PC-3 (cell line): ENCODE measurements around the gene CLIC2. TPM values are rescaled to one million over a fixed set of nuclear protein-coding genes. Genes with fewer than 3 reads are reported as not detected.

ENCODE experiments used
- ATAC-seq: fragments of 200-7000 bp; cut with Tn5 transposase; 2 replicates; pipeline ENCODE4 v1.9.1; 2020; ENCODE audit warnings: mild to moderate bottlenecking, moderate library complexity
- BruUV-seq: library from RNA; stranded (reverse); fragments of 400-500 nt; replicated peaks from 2 replicates; lab custom pipeline; 2021; lab: Mats Ljungman, UMichigan
- CTCF ChIA-PET: fragments of 300-600 bp; sonication (Branson Sonifier 250); formaldehyde crosslinking; loops from one replicate; lab custom pipeline; 2022; ENCODE audit warnings: antibody characterized with exemption; lab: Charles Lee
- POLR2A ChIA-PET: fragments of 300-600 bp; sonication (Branson Sonifier 250); formaldehyde crosslinking; loops from one replicate; lab custom pipeline; 2022; ENCODE audit warnings: antibody characterized with exemption; ENCODE audit not compliant: unreplicated experiment; lab: Charles Lee
- DNase-seq: peaks from one replicate; pipeline ENCODE4 v3.0.0-alpha.2; 2015
- H2AFZ ChIP-seq: fragments of 300-600 bp; sonication (generic); 2 replicates; pipeline ENCODE4 v1.6.0; 2016; ENCODE audit warnings: antibody characterized with exemption, low read length
- H3F3A ChIP-seq: fragments of 300-600 bp; sonication (generic); one replicate; pipeline ENCODE4 v1.6.0; 2017; ENCODE audit warnings: antibody characterized with exemption, low read length, control low read depth, mild to moderate bottlenecking; ENCODE audit not compliant: unreplicated experiment
- H3K27ac ChIP-seq: fragments of 300-600 bp; sonication (generic); 2 replicates; pipeline ENCODE4 v1.5.1; 2016; ENCODE audit warnings: mild to moderate bottlenecking, low read length
- H3K27me3 ChIP-seq: fragments of 300-600 bp; sonication (generic); 2 replicates; pipeline ENCODE4 v1.6.1; 2016; ENCODE audit warnings: low read length, mixed read lengths
- H3K36me3 ChIP-seq: fragments of 300-600 bp; sonication (generic); 2 replicates; pipeline ENCODE4 v1.6.1; 2016; ENCODE audit warnings: low read depth, mixed run types, low read length, mixed read lengths
- H3K4me1 ChIP-seq: fragments of 300-600 bp; sonication (generic); 2 replicates; pipeline ENCODE4 v1.5.1; 2016; ENCODE audit warnings: low read length; ENCODE audit not compliant: insufficient read depth
- H3K4me2 ChIP-seq: fragments of 300-600 bp; sonication (generic); 2 replicates; pipeline ENCODE4 v1.6.0; 2016; ENCODE audit warnings: low read length
- H3K4me3 ChIP-seq: fragments of 300-600 bp; sonication (generic); 2 replicates; pipeline ENCODE4 v1.5.1; 2016; ENCODE audit warnings: mild to moderate bottlenecking, low read length, mixed read lengths
- H3K79me2 ChIP-seq: fragments of 300-600 bp; sonication (generic); 2 replicates; pipeline ENCODE4 v1.6.1; 2017; ENCODE audit warnings: low read length, mixed read lengths
- H3K9ac ChIP-seq: fragments of 300-600 bp; sonication (generic); 2 replicates; pipeline ENCODE4 v1.6.0; 2016; ENCODE audit warnings: mild to moderate bottlenecking, low read length
- H3K9me2 ChIP-seq: fragments of 300-600 bp; sonication (generic); replicated peaks from 2 replicates; pipeline ENCODE4 v1.6.1; 2016; ENCODE audit warnings: mixed run types, low read length, mixed read lengths
- H3K9me3 ChIP-seq: fragments of 300-600 bp; sonication (generic); 2 replicates; pipeline ENCODE4 v1.6.1; 2016; ENCODE audit warnings: low read length, mixed read lengths
- H4K20me1 ChIP-seq: fragments of 300-600 bp; sonication (generic); 2 replicates; pipeline ENCODE4 v1.6.1; 2016; ENCODE audit warnings: low read length, mixed read lengths
- CTCF ChIP-seq: fragments of 300-600 bp; sonication (generic); conservative IDR thresholded peaks from 2 replicates; pipeline ENCODE4 v1.5.1; 2017; ENCODE audit warnings: antibody characterized with exemption, low read depth, mild to moderate bottlenecking, low read length
- EZH2 ChIP-seq: fragments of 300-600 bp; sonication (generic); IDR thresholded peaks from one replicate; pipeline ENCODE4 v1.6.1; 2017; ENCODE audit warnings: antibody characterized with exemption, mild to moderate bottlenecking, low read length; ENCODE audit not compliant: unreplicated experiment
- EZH2phosphoT487 ChIP-seq: fragments of 300-600 bp; sonication (generic); IDR thresholded peaks from 2 replicates; pipeline ENCODE4 v1.6.1; 2018; ENCODE audit warnings: mild to moderate bottlenecking, antibody characterized with exemption, low read length, borderline replicate concordance
- intact Hi-C: fragments of 100-400 bp; cut with micrococcal nuclease; formaldehyde crosslinking; loops from 2 replicates; pipeline ENCODE4 v1.9.0; 2023
- total RNA-seq: library from RNA; depleted of rRNA; stranded (reverse); fragments of >200 nt; gene quantifications from 2 replicates; pipeline ENCODE4 v1.2.3, GENCODE V29; 2014

Gene CLIC2
- total RNA-seq, 1 experiment from 2014 or later = not detected

GRCh38 chrX:155314260-155314659, 20.2 kb downstream of the CLIC2 start:
- Histone ChIP-seq H3K79me2 (no peaks in the 10 kb centered on the region), H3F3A (no peaks in the 10 kb centered on the region), H3K27ac (no peak overlapping the region), H3K4me2 (no peak overlapping the region), H3K9ac (no peak overlapping the region), H3K36me3 (no peaks in the 10 kb centered on the region), H3K9me3 (no peaks in the 10 kb centered on the region), H3K9me2 (no peaks in the 10 kb centered on the region), H3K27me3 (no peaks in the 10 kb centered on the region), H3K4me3 (no peak overlapping the region), H3K4me1 (no peaks in the 10 kb centered on the region), H4K20me1 (no peaks in the 10 kb centered on the region), H2AFZ (no peak overlapping the region)
- ChIA-PET POLR2A (interaction anchor here (0.7 kb wide), 1 partner anchor 197 kb away, joined by 3 read pairs; no protein-coding TSS in a partner anchor), CTCF (no interaction called here)
- DNase-seq (no peak), ATAC-seq (no peak)
- no TSS peak for BruUV-seq
- TF ChIP-seq CTCF (no peak), EZH2phosphoT487 (no peak), EZH2 (no peak)
- intact Hi-C loops = no loop called here

- Histone ChIP-seq H3F3A (no peaks in the 10 kb centered on the region), H3K4me2 (no peak overlapping the region), H3K4me3 (no peak overlapping the region), H3K27me3 (no peaks in the 10 kb centered on the region), H3K9me2 (no peaks in the 10 kb centered on the region), H3K79me2 (no peaks in the 10 kb centered on the region), H3K9ac (no peak overlapping the region), H4K20me1 (no peaks in the 10 kb centered on the region), H3K9me3 (no peaks in the 10 kb centered on the region), H3K27ac (no peak overlapping the region), H3K4me1 (no peaks in the 10 kb centered on the region), H2AFZ (no peak overlapping the region), H3K36me3 (no peaks in the 10 kb centered on the region)
- ATAC-seq = no peak
- DNase-seq = peak; percentile 38
- POLR2A ChIA-PET = no interaction called here
- CTCF ChIA-PET = no interaction called here
- intact Hi-C loops = no loop called here
- no peak for TF ChIP-seq CTCF
- no peak for TF ChIP-seq EZH2
- no peak for TF ChIP-seq EZH2phosphoT487
- no TSS peak for BruUV-seq
Observed at GRCh38 chrX:155313766-155314165, 20.6 kb downstream of the CLIC2 start.

GRCh38 chrX:155293771-155294170, 40.6 kb downstream of the CLIC2 start:
- no peak overlapping the region for H2AFZ ChIP-seq
- ChIA-PET CTCF (no interaction called here), POLR2A (no interaction called here)
- no peak overlapping the region for H3K4me2 ChIP-seq
- no peak overlapping the region for H3K27ac ChIP-seq
- H3F3A ChIP-seq = no peaks in the 10 kb centered on the region
- H3K79me2 ChIP-seq = no peaks in the 10 kb centered on the region
- H3K9me3 ChIP-seq = no peaks in the 10 kb centered on the region
- H4K20me1 ChIP-seq = no peaks in the 10 kb centered on the region
- H3K9me2 ChIP-seq = no peaks in the 10 kb centered on the region
- H3K9ac ChIP-seq = no peak overlapping the region
- TF ChIP-seq CTCF (no peak), EZH2phosphoT487 (no peak), EZH2 (no peak)
- BruUV-seq = no TSS peak
- no peak overlapping the region for H3K4me3 ChIP-seq
- no peaks in the 10 kb centered on the region for H3K4me1 ChIP-seq
- H3K36me3 ChIP-seq = no peaks in the 10 kb centered on the region
- ATAC-seq (no peak), DNase-seq (no peak)
- peaks cover 3% of the 10 kb centered on the region; the same call in 1 of the 2 replicates for H3K27me3 ChIP-seq
- intact Hi-C loops = no loop called here
